Spleen (tissue), 11 donors: Measurements from ENCODE around the gene LALBA. TPM values are rescaled to one million over a fixed set of nuclear protein-coding genes. Genes with fewer than 3 reads are reported as not detected.

Experiments
- DNase-seq: peaks from one replicate; pipeline ENCODE4 v3.0.0-alpha.2; 2020
- H3K27ac ChIP-seq, 8 donors: fragments of 200-600 bp; sonication (generic) in 7 of 8; 1 replicate in 4 of 8; 2 replicates in 4 of 8; pipeline versions ENCODE4 v1.5.0 to v1.8.0; 2016 to 2021; ENCODE audit warnings: inconsistent platforms in 4 of 8, mild to moderate bottlenecking in 4 of 8, moderate library complexity in 1 of 8
- H3K27me3 ChIP-seq, 7 donors: fragments of 200-600 bp; sonication (generic) in 6 of 7; replicated peaks in 1 of 7; 1 replicate in 4 of 7; 2 replicates in 3 of 7; pipeline versions ENCODE4 v1.5.0 to v1.8.0; 2016 to 2021; ENCODE audit warnings: inconsistent platforms in 3 of 7, mild to moderate bottlenecking in 1 of 7
- H3K36me3 ChIP-seq, 6 donors: fragments of 200-600 bp; sonication (generic) in 5 of 6; 1 replicate in 4 of 6; 2 replicates in 2 of 6; pipeline versions ENCODE4 v1.5.0 to v1.8.0; 2016 to 2021; ENCODE audit warnings: inconsistent platforms in 2 of 6
- H3K4me1 ChIP-seq, 6 donors: fragments of 200-600 bp; sonication (generic) in 5 of 6; 1 replicate in 3 of 6; 2 replicates in 3 of 6; pipeline versions ENCODE4 v1.5.0 to v1.8.0; 2016 to 2021; ENCODE audit warnings: inconsistent platforms in 3 of 6
- H3K4me3 ChIP-seq, 8 donors: fragments of 200-600 bp; sonication (generic) in 7 of 8; 1 replicate in 4 of 8; 2 replicates in 4 of 8; pipeline versions ENCODE4 v1.5.0 to v1.8.0; 2016 to 2021; ENCODE audit warnings: inconsistent platforms in 4 of 8, mild to moderate bottlenecking in 4 of 8, moderate library complexity in 2 of 8
- H3K9me3 ChIP-seq, 8 donors: fragments of 200-600 bp; sonication (generic) in 7 of 8; 1 replicate in 4 of 8; 2 replicates in 4 of 8; pipeline versions ENCODE4 v1.5.0 to v1.8.0; 2016 to 2021; ENCODE audit warnings: inconsistent platforms in 4 of 8
- POLR2A ChIP-seq, 3 donors: fragments of 450-650 bp; IDR thresholded peaks; one replicate each; pipeline ENCODE4 v1.5.1; 2017; ENCODE audit warnings: antibody characterized with exemption in 3 of 3, mild to moderate bottlenecking in 1 of 3
- POLR2AphosphoS5 ChIP-seq, 3 donors: sonication (generic); formaldehyde crosslinking; IDR thresholded peaks; one replicate each; pipeline ENCODE4 v1.5.1; 2017; ENCODE audit warnings: antibody characterized with exemption in 3 of 3
- WGBS, 5 donors: extraction: QIAGEN DNeasy Blood & Tissue Kit in 3 of 5; methylation state at CpG; one replicate each; pipeline versions ENCODE4 v1.1.5 to v1.1.7; 2013 to 2018; 5-methylcytosine and 5-hydroxymethylcytosine counted together
- intact Hi-C: fragments of 100-400 bp; cut with DNase I; formaldehyde crosslinking; loops from one replicate; pipeline ENCODE4 v1.15.0; 2023; ENCODE audit warnings: low total_unique reads
- polyA plus RNA-seq, 3 donors: library from polyadenylated mRNA; stranded (reverse); fragments of 200-250 nt; gene quantifications; one replicate each; pipeline ENCODE4 v1.2.1, GENCODE V29; 2013
- total RNA-seq, 7 donors: library from RNA; depleted of rRNA in 3 of 7; stranded (reverse); fragments of >200 nt in 3 of 7; fragmentation: NEBNext Ultra II Directional in 4 of 7; extraction: Animal tissue kit (Norgen Biotek cat#: 25700) in 4 of 7; gene quantifications; one replicate each; pipeline versions ENCODE4 v1.1.0 to v1.2.1, GENCODE V29; 2016 to 2021
- TF ChIP-seq, protein P1 (sequence below), 11 experiments: fragments of 200-600 bp in 7 of 11; fragments of 450-650 bp in 4 of 11; sonication (generic) in 4 of 11; IDR thresholded peaks in 8 of 11; conservative IDR thresholded peaks in 3 of 11; 1 replicate in 7 of 11; 2 replicates in 4 of 11; pipeline versions ENCODE4 v1.4.0 to v1.8.0; 2016 to 2021; ENCODE audit warnings: antibody characterized with exemption in 11 of 11, inconsistent platforms in 4 of 11, mild to moderate bottlenecking in 1 of 11
- donor health status: healthy with polysubstance abuse.
- donor health status: DM: no; HTN: no; CAD: no; lungs with moderate emphysema.
- donor health status: DM: no; HTN: no; CAD: no.
- donor health status: Bipolar disorder and iron deficiency.
- donor health status: healthy.
- donor health status: DM: no; HTN: no; CAD: no.
- donor health status: DM: yes; HTN: yes; CAD: no.

The LALBA gene
- total and polyA plus RNA-seq, 10 donors = not detected

DNA sequence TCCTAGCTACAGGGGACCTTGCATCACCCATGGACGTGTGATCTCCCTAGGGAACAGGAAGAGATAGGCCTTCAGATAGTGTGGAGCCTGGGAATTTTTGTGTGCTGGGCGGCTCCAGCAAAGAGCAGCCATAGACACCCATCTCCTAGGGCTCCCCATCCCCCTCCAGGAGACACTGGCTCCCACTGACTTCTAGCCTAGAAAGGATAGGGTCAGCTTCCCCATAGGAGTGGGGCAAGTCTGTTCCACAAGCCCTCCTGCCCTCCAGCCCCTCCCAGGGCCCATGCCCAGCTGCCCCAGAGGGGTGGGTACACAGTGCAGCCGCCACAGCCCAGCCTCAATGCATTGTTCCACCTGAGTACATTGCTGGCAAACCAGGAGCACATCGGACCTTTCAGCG is 16.5 kb upstream of the LALBA start:
- Histone ChIP-seq H3K4me3 (no peak overlapping the region), H3K9me3 (no peaks in the 10 kb centered on the region), H3K27ac (no peak overlapping the region), H3K4me1 (no peaks in the 10 kb centered on the region), H3K27me3 (peaks cover 0 to 32% (median 0%) of the 10 kb centered on the region in 7 donors), H3K36me3 (no peaks in the 10 kb centered on the region)
- TF ChIP-seq, protein P1, sequence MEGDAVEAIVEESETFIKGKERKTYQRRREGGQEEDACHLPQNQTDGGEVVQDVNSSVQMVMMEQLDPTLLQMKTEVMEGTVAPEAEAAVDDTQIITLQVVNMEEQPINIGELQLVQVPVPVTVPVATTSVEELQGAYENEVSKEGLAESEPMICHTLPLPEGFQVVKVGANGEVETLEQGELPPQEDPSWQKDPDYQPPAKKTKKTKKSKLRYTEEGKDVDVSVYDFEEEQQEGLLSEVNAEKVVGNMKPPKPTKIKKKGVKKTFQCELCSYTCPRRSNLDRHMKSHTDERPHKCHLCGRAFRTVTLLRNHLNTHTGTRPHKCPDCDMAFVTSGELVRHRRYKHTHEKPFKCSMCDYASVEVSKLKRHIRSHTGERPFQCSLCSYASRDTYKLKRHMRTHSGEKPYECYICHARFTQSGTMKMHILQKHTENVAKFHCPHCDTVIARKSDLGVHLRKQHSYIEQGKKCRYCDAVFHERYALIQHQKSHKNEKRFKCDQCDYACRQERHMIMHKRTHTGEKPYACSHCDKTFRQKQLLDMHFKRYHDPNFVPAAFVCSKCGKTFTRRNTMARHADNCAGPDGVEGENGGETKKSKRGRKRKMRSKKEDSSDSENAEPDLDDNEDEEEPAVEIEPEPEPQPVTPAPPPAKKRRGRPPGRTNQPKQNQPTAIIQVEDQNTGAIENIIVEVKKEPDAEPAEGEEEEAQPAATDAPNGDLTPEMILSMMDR (IDR thresholded peaks at IDR 0.05 in 8 of 11, conservative IDR thresholded peaks at IDR 0.05 in 3 of 11) = no peak
- no peak for TF ChIP-seq POLR2A (IDR thresholded peaks at IDR 0.05)
- TF ChIP-seq POLR2AphosphoS5 (IDR thresholded peaks at IDR 0.05) = no peak
- WGBS, 5 donors = 60 to 93% (median 88%) methylated on average over 2 to 5 of the region's 5 CpGs
- intact Hi-C loops = no loop called here
- DNase-seq = no peak

DNA sequence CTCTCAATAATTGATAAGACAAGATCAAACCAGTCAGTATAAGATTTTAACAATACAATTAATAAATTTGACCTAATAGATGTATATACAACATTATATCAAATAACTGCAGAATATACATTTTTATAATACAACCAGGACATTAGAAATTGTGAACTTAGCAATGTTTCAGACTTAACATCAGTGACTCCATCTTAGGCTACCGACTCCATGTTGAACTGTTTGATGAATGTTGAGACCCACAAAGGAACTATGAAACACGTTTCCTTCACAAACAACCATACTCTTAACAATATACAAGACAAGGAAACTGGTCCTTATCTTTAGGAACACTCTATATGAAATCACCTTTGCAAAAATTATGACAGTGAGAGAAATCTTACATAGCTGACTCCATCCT is 13.9 kb upstream of the LALBA start:
- TF ChIP-seq POLR2A (IDR thresholded peaks at IDR 0.05) = no peak
- TF ChIP-seq POLR2AphosphoS5 (IDR thresholded peaks at IDR 0.05) = no peak
- DNase-seq = no peak
- H3K4me3 ChIP-seq = no peak overlapping the region
- 45 to 50% (median 47%) methylated on average over 2 of the region's 2 CpGs for WGBS, 5 donors
- H3K9me3 ChIP-seq = no peaks in the 10 kb centered on the region
- no peak overlapping the region for H3K27ac ChIP-seq
- H3K27me3 ChIP-seq = peaks cover 0 to 32% (median 0%) of the 10 kb centered on the region in 7 donors
- H3K4me1 ChIP-seq = no peaks in the 10 kb centered on the region
- intact Hi-C loops = no loop called here
- no peaks in the 10 kb centered on the region for H3K36me3 ChIP-seq

DNA sequence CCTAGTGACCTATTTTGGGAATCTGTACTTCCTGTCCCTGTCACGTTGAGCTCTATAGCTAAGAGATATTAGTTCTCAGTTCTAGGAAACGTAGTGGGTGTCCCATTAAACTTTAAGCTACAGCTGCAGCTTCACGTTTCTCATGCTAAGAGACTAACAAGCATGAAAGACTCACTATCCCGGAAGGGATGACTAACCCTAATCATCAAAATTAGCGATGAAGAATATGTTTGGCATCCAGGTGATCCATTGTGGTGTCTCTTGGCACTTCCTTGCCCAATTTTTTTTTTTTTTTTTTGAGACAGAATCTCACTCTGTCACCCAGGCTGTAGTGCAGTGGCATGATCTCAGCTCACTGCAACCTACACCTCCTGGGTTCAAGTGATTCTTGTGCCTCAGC is 11.0 kb upstream of the LALBA start:
- no peak for TF ChIP-seq POLR2AphosphoS5 (IDR thresholded peaks at IDR 0.05)
- TF ChIP-seq POLR2A (IDR thresholded peaks at IDR 0.05) = no peak
- TF ChIP-seq, protein P1 (IDR thresholded peaks at IDR 0.05 in 8 of 11, conservative IDR thresholded peaks at IDR 0.05 in 3 of 11) = no peak
- no peaks in the 10 kb centered on the region for H3K9me3 ChIP-seq
- intact Hi-C loops = no loop called here
- 38 to 46% (median 41%) methylated on average over 5 of the region's 5 CpGs for WGBS, 5 donors
- no peak overlapping the region for H3K4me3 ChIP-seq
- no peaks in the 10 kb centered on the region for H3K36me3 ChIP-seq
- H3K27me3 ChIP-seq = peaks cover 0 to 19% (median 0%) of the 10 kb centered on the region in 7 donors
- H3K27ac ChIP-seq = no peak overlapping the region
- H3K4me1 ChIP-seq = no peaks in the 10 kb centered on the region
- no peak for DNase-seq

DNA sequence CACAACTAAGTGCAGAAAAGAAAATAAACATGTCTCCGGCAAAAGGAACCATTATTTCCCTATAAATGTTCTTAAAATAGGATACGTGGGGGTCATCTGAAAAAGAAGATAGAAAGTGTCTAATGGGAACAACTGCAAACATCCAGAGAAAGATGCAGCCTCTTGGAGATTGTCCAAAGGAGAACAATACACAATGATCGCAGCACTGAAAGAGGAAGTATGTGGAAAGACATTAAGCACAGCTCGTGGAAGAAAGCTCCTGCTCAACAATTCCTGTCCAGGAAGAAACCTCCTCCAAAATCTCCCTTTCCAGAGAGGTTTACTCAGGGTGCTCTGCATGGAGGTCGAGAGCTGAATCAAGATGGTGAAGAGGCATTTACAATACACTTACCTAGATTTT is 2.5 kb upstream of the LALBA start:
- intact Hi-C loops = no loop called here
- no peaks in the 10 kb centered on the region for H3K9me3 ChIP-seq
- DNase-seq = no peak
- no peaks in the 10 kb centered on the region for H3K36me3 ChIP-seq
- WGBS, 5 donors = 13 to 21% (median 21%) methylated on average over 5 of the region's 5 CpGs
- no peak overlapping the region for H3K27ac ChIP-seq
- H3K4me3 ChIP-seq = no peak overlapping the region
- TF ChIP-seq POLR2A (IDR thresholded peaks at IDR 0.05) = no peak
- no peak for TF ChIP-seq POLR2AphosphoS5 (IDR thresholded peaks at IDR 0.05)
- TF ChIP-seq, protein P1 (IDR thresholded peaks at IDR 0.05 in 8 of 11, conservative IDR thresholded peaks at IDR 0.05 in 3 of 11) = no peak
- no peaks in the 10 kb centered on the region for H3K4me1 ChIP-seq
- H3K27me3 ChIP-seq = peaks cover 0 to 26% (median 0%) of the 10 kb centered on the region in 7 donors

DNA sequence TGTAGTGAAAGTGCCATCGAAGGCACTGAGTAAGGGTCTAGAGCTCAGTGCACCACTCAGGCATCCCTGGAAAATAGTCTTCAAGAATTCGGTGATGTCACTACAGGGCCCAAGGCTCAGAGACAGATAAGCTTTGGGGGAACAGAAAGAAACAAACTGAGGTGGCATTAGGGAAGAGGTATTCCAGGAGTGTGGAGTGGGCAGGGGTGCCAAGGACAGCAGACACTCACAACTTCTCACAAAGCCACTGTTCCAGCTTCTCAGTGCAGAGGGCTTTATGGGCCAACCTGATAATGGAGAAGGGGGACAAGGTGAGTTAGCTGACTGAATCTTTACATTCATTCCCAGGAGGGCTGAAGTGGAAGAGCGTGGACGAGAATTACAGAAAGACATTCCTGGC is 2.1 kb downstream of the LALBA start:
- Histone ChIP-seq H3K36me3 (no peaks in the 10 kb centered on the region), H3K4me3 (no peak overlapping the region), H3K4me1 (no peaks in the 10 kb centered on the region), H3K9me3 (no peaks in the 10 kb centered on the region), H3K27me3 (peaks cover 0 to 30% (median 0%) of the 10 kb centered on the region in 7 donors), H3K27ac (no peak overlapping the region)
- 91 to 96% (median 93%) methylated on average over 4 of the region's 4 CpGs for WGBS, 5 donors
- DNase-seq = no peak
- TF ChIP-seq, protein P1 (IDR thresholded peaks at IDR 0.05 in 8 of 11, conservative IDR thresholded peaks at IDR 0.05 in 3 of 11) = no peak
- TF ChIP-seq POLR2AphosphoS5 (IDR thresholded peaks at IDR 0.05) (no peak), POLR2A (IDR thresholded peaks at IDR 0.05) (no peak)
- intact Hi-C loops = no loop called here
